ENCODE results near the gene BRSK1. TPM values are rescaled to one million over a fixed set of nuclear protein-coding genes. Genes with fewer than 3 reads are reported as not detected.

BRSK1 gene
- total and polyA plus RNA-seq, 10 of the 15 experiments (the other 5 are each of a cell fraction or from before 2014, with no cell fraction given): 0.03 to 0.76 (median 0.25) TPM; not detected in 4

- Histone ChIP-seq H3K9me3 (replicated peaks; ENCODE audit: control insufficient read depth, insufficient read depth, low read length) (no peaks in the 10 kb centered on the region), H2AFZ (ENCODE audit: control insufficient read depth, low read depth, low read length) (no peak overlapping the region), H3K79me2 (ENCODE audit: control insufficient read depth, insufficient read depth, low read length) (no peaks in the 10 kb centered on the region), H3K27ac (ENCODE audit: control insufficient read depth, insufficient read depth) (no peak overlapping the region), H4K20me1 (ENCODE audit: control insufficient read depth, insufficient read depth) (no peaks in the 10 kb centered on the region), H3K4me1 (ENCODE audit: control insufficient read depth, insufficient read depth, low read length) (no peaks in the 10 kb centered on the region), H3K27me3 (replicated peaks in 1 of 2; ENCODE audit: control insufficient read depth in 2 of 2, insufficient read depth in 2 of 2, low read length in 1 of 2) (no peaks in the 10 kb centered on the region), H3K4me3 (no peak overlapping the region), H3K4me2 (ENCODE audit: control insufficient read depth, insufficient read depth) (no peak overlapping the region), H3K36me3 (ENCODE audit: control insufficient read depth in 2 of 2, insufficient read depth in 2 of 2, low read length in 1 of 2) (no peaks in the 10 kb centered on the region), H3K9ac (ENCODE audit: control insufficient read depth, insufficient read depth, low read length) (no peak overlapping the region)
- no peak for TF ChIP-seq IKZF1 (conservative IDR thresholded peaks at IDR 0.05)
- 1% methylated on average over 9 of the region's 9 CpGs for WGBS (ENCODE audit: insufficient coverage, insufficient replicate concordance, low lambda C conversion rate, missing lambda C conversion rate)
- SMC1A ChIA-PET (ENCODE audit: uncharacterized antibody, unreplicated experiment): interaction anchor here (1.2 kb wide), 1 partner anchor 20 kb away, joined by 5 read pairs; no protein-coding TSS in a partner anchor
- ATAC-seq: no peak
- POLR2A ChIA-PET: interaction anchor here (1.1 kb wide), 1 partner anchor 17 kb away, joined by 3 read pairs; no protein-coding TSS in a partner anchor
- intact Hi-C loops (cut with micrococcal nuclease; ENCODE audit: unreplicated experiment): no loop called here
- CTCF ChIA-PET: interaction anchor here (0.7 to 2.7 kb wide), 4 partner anchors 18 to 181 kb away, joined by 3 to 13 read pairs (median 5); partner anchors contain the start of gene KMT5C
- RAD21 ChIA-PET (ENCODE audit: unreplicated experiment): interaction anchor here (1.2 kb wide), 1 partner anchor 20 kb away, joined by 4 read pairs; no protein-coding TSS in a partner anchor
- DNase-seq (ENCODE audit: low read depth, low spot score): no peak
- no peak for FAIRE-seq
- in situ Hi-C loops (cut with MboI): no loop called here
- no TSS peak for BruUV-seq (replicated peaks)
Measured at GRCh38 chr19:55321466-55322137, 37.8 kb downstream of the BRSK1 start.

GRCh38 chr19:55322204-55322885 lies 38.5 kb downstream of the BRSK1 start:
- H2AFZ ChIP-seq (ENCODE audit: control insufficient read depth, low read depth, low read length): no peak overlapping the region
- no peaks in the 10 kb centered on the region for H4K20me1 ChIP-seq (ENCODE audit: control insufficient read depth, insufficient read depth)
- no peaks in the 10 kb centered on the region for H3K9me3 ChIP-seq (replicated peaks; ENCODE audit: control insufficient read depth, insufficient read depth, low read length)
- no peak overlapping the region for H3K4me3 ChIP-seq
- DNase-seq (ENCODE audit: low read depth, low spot score) (no peak), FAIRE-seq (no peak), ATAC-seq (no peak)
- no peak overlapping the region for H3K9ac ChIP-seq (ENCODE audit: control insufficient read depth, insufficient read depth, low read length)
- CTCF ChIA-PET: interaction anchor here (1.2 to 2.7 kb wide), 3 partner anchors 17 to 30 kb away, joined by 4 to 13 read pairs (median 6); partner anchors contain the start of gene KMT5C
- RAD21 ChIA-PET (ENCODE audit: unreplicated experiment): no interaction called here
- no peaks in the 10 kb centered on the region for H3K27me3 ChIP-seq (replicated peaks in 1 of 2; ENCODE audit: control insufficient read depth in 2 of 2, insufficient read depth in 2 of 2, low read length in 1 of 2)
- intact Hi-C loops (cut with micrococcal nuclease; ENCODE audit: unreplicated experiment): no loop called here
- H3K79me2 ChIP-seq (ENCODE audit: control insufficient read depth, insufficient read depth, low read length): no peaks in the 10 kb centered on the region
- 19% methylated on average over 12 of the region's 12 CpGs for WGBS (ENCODE audit: insufficient coverage, insufficient replicate concordance, low lambda C conversion rate, missing lambda C conversion rate)
- no peak overlapping the region for H3K27ac ChIP-seq (ENCODE audit: control insufficient read depth, insufficient read depth)
- in situ Hi-C loops (cut with MboI): no loop called here
- BruUV-seq (replicated peaks): no TSS peak
- TF ChIP-seq HSF1 (IDR thresholded peaks at IDR 0.05; ENCODE audit: low read depth, low read length) (no peak), CREM (IDR thresholded peaks at IDR 0.05; ENCODE audit: low read depth) (no peak), SMC3 (IDR thresholded peaks at IDR 0.05; ENCODE audit: borderline replicate concordance, low read length) (no peak)
- no peaks in the 10 kb centered on the region for H3K36me3 ChIP-seq (ENCODE audit: control insufficient read depth in 2 of 2, insufficient read depth in 2 of 2, low read length in 1 of 2)
- H3K4me2 ChIP-seq (ENCODE audit: control insufficient read depth, insufficient read depth): no peak overlapping the region
- H3K4me1 ChIP-seq (ENCODE audit: control insufficient read depth, insufficient read depth, low read length): no peaks in the 10 kb centered on the region
- POLR2A ChIA-PET: interaction anchor here (0.8 kb wide), 1 partner anchor 17 kb away, joined by 3 read pairs; the partner anchor contains the start of gene KMT5C
- SMC1A ChIA-PET (ENCODE audit: uncharacterized antibody, unreplicated experiment): interaction anchor here (1.2 kb wide), 1 partner anchor 21 kb away, joined by 5 read pairs; no protein-coding TSS in a partner anchor
